PC-3 (cell line): Measurements from ENCODE around the gene TRMT10C. TPM values are rescaled to one million over a fixed set of nuclear protein-coding genes. Genes with fewer than 3 reads are reported as not detected.
"Not testable (repeated sequence)": the region's sequence is repeated elsewhere in the genome, so short reads cannot be mapped to it uniquely, and the experiment has no call there.

Experiments used
- ATAC-seq: fragments of 200-7000 bp; cut with Tn5 transposase; 2 replicates; pipeline ENCODE4 v1.9.1; 2020; ENCODE audit warnings: mild to moderate bottlenecking, moderate library complexity
- BruUV-seq: library from RNA; stranded (reverse); fragments of 400-500 nt; replicated peaks from 2 replicates; lab custom pipeline; 2021; lab: Mats Ljungman, UMichigan
- CTCF ChIA-PET: fragments of 300-600 bp; sonication (Branson Sonifier 250); formaldehyde crosslinking; loops from one replicate; lab custom pipeline; 2022; ENCODE audit warnings: antibody characterized with exemption; lab: Charles Lee
- POLR2A ChIA-PET: fragments of 300-600 bp; sonication (Branson Sonifier 250); formaldehyde crosslinking; loops from one replicate; lab custom pipeline; 2022; ENCODE audit warnings: antibody characterized with exemption; ENCODE audit not compliant: unreplicated experiment; lab: Charles Lee
- DNase-seq: peaks from one replicate; pipeline ENCODE4 v3.0.0-alpha.2; 2015
- H2AFZ ChIP-seq: fragments of 300-600 bp; sonication (generic); 2 replicates; pipeline ENCODE4 v1.6.0; 2016; ENCODE audit warnings: antibody characterized with exemption, low read length
- H3F3A ChIP-seq: fragments of 300-600 bp; sonication (generic); one replicate; pipeline ENCODE4 v1.6.0; 2017; ENCODE audit warnings: antibody characterized with exemption, low read length, control low read depth, mild to moderate bottlenecking; ENCODE audit not compliant: unreplicated experiment
- H3K27ac ChIP-seq: fragments of 300-600 bp; sonication (generic); 2 replicates; pipeline ENCODE4 v1.5.1; 2016; ENCODE audit warnings: mild to moderate bottlenecking, low read length
- H3K27me3 ChIP-seq: fragments of 300-600 bp; sonication (generic); 2 replicates; pipeline ENCODE4 v1.6.1; 2016; ENCODE audit warnings: low read length, mixed read lengths
- H3K36me3 ChIP-seq: fragments of 300-600 bp; sonication (generic); 2 replicates; pipeline ENCODE4 v1.6.1; 2016; ENCODE audit warnings: low read depth, mixed run types, low read length, mixed read lengths
- H3K4me1 ChIP-seq: fragments of 300-600 bp; sonication (generic); 2 replicates; pipeline ENCODE4 v1.5.1; 2016; ENCODE audit warnings: low read length; ENCODE audit not compliant: insufficient read depth
- H3K4me2 ChIP-seq: fragments of 300-600 bp; sonication (generic); 2 replicates; pipeline ENCODE4 v1.6.0; 2016; ENCODE audit warnings: low read length
- H3K4me3 ChIP-seq: fragments of 300-600 bp; sonication (generic); 2 replicates; pipeline ENCODE4 v1.5.1; 2016; ENCODE audit warnings: mild to moderate bottlenecking, low read length, mixed read lengths
- H3K79me2 ChIP-seq: fragments of 300-600 bp; sonication (generic); 2 replicates; pipeline ENCODE4 v1.6.1; 2017; ENCODE audit warnings: low read length, mixed read lengths
- H3K9ac ChIP-seq: fragments of 300-600 bp; sonication (generic); 2 replicates; pipeline ENCODE4 v1.6.0; 2016; ENCODE audit warnings: mild to moderate bottlenecking, low read length
- H3K9me2 ChIP-seq: fragments of 300-600 bp; sonication (generic); replicated peaks from 2 replicates; pipeline ENCODE4 v1.6.1; 2016; ENCODE audit warnings: mixed run types, low read length, mixed read lengths
- H3K9me3 ChIP-seq: fragments of 300-600 bp; sonication (generic); 2 replicates; pipeline ENCODE4 v1.6.1; 2016; ENCODE audit warnings: low read length, mixed read lengths
- H4K20me1 ChIP-seq: fragments of 300-600 bp; sonication (generic); 2 replicates; pipeline ENCODE4 v1.6.1; 2016; ENCODE audit warnings: low read length, mixed read lengths
- EZH2 ChIP-seq: fragments of 300-600 bp; sonication (generic); IDR thresholded peaks from one replicate; pipeline ENCODE4 v1.6.1; 2017; ENCODE audit warnings: antibody characterized with exemption, mild to moderate bottlenecking, low read length; ENCODE audit not compliant: unreplicated experiment
- EZH2phosphoT487 ChIP-seq: fragments of 300-600 bp; sonication (generic); IDR thresholded peaks from 2 replicates; pipeline ENCODE4 v1.6.1; 2018; ENCODE audit warnings: mild to moderate bottlenecking, antibody characterized with exemption, low read length, borderline replicate concordance
- intact Hi-C: fragments of 100-400 bp; cut with micrococcal nuclease; formaldehyde crosslinking; loops from 2 replicates; pipeline ENCODE4 v1.9.0; 2023
- total RNA-seq: library from RNA; depleted of rRNA; stranded (reverse); fragments of >200 nt; gene quantifications from 2 replicates; pipeline ENCODE4 v1.2.3, GENCODE V29; 2014
- TF ChIP-seq, protein P1 (sequence below): fragments of 300-600 bp; sonication (generic); conservative IDR thresholded peaks from 2 replicates; pipeline ENCODE4 v1.5.1; 2017; ENCODE audit warnings: antibody characterized with exemption, low read depth, mild to moderate bottlenecking, low read length

The TRMT10C gene
- total RNA-seq, 1 experiment from 2014 or later: 35.2 TPM

DNA sequence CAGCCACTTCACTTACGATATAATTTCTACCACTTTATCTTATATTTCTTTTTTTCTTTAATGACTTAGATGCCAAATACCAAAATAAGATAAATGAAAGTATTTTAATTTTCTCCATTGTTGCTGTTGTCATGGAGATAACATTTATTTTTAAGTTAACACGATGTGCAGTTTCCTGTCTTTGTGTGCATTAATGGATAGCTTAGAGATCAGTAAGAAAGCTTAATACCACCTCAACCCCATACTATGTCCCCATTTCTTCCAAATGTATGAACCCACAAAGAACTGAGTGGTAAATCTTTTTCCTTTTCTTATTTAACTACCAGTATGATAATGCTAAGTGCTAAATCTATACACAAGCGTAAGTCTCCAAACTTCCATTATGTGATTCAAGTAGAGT lies 29.4 kb downstream of the TRMT10C start:
- no peak overlapping the region for H3K27ac ChIP-seq
- ChIA-PET POLR2A (no interaction called here), CTCF (no interaction called here)
- H3K4me2 ChIP-seq: no peak overlapping the region
- no TSS peak for BruUV-seq
- no peak overlapping the region for H3K9ac ChIP-seq
- H3K9me2 ChIP-seq: no peaks in the 10 kb centered on the region
- no peak overlapping the region for H3K4me3 ChIP-seq
- peaks cover 41% of the 10 kb centered on the region for H3K36me3 ChIP-seq
- no peaks in the 10 kb centered on the region for H4K20me1 ChIP-seq
- no peak overlapping the region for H2AFZ ChIP-seq
- H3K79me2 ChIP-seq: no peaks in the 10 kb centered on the region
- H3K4me1 ChIP-seq: no peaks in the 10 kb centered on the region
- ATAC-seq (no peak), DNase-seq (no peak)
- H3K27me3 ChIP-seq: no peaks in the 10 kb centered on the region
- intact Hi-C loops: no loop called here
- no peaks in the 10 kb centered on the region for H3K9me3 ChIP-seq
- H3F3A ChIP-seq: no peaks in the 10 kb centered on the region
- TF ChIP-seq, protein P1, sequence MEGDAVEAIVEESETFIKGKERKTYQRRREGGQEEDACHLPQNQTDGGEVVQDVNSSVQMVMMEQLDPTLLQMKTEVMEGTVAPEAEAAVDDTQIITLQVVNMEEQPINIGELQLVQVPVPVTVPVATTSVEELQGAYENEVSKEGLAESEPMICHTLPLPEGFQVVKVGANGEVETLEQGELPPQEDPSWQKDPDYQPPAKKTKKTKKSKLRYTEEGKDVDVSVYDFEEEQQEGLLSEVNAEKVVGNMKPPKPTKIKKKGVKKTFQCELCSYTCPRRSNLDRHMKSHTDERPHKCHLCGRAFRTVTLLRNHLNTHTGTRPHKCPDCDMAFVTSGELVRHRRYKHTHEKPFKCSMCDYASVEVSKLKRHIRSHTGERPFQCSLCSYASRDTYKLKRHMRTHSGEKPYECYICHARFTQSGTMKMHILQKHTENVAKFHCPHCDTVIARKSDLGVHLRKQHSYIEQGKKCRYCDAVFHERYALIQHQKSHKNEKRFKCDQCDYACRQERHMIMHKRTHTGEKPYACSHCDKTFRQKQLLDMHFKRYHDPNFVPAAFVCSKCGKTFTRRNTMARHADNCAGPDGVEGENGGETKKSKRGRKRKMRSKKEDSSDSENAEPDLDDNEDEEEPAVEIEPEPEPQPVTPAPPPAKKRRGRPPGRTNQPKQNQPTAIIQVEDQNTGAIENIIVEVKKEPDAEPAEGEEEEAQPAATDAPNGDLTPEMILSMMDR: no peak
- TF ChIP-seq EZH2phosphoT487 (no peak), EZH2 (no peak)

DNA sequence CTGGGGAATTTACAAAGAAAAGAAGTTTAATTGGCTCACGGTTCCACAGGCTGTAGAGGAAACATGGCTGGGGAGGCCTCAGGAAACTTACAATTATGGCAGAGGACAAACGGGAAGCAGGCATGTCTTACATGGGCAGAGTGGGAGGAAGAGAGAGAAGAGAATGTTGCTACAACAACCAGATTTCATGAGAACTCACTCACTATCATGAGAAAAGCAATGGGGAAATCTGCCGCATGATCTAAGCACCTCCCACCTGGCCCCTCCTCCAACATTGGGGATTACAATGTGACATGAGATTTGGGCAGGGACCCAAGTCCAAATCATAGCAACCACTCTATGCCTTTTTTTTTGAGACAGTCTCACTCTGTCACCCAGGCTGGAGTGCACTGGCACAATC lies 41.1 kb downstream of the TRMT10C start:
- H4K20me1 ChIP-seq: no peaks in the 10 kb centered on the region
- ATAC-seq (no peak), DNase-seq (no peak)
- H3F3A ChIP-seq: no peaks in the 10 kb centered on the region
- no peaks in the 10 kb centered on the region for H3K4me1 ChIP-seq
- CTCF ChIA-PET: no interaction called here
- TF ChIP-seq EZH2phosphoT487 (no peak), EZH2 (no peak)
- TF ChIP-seq, protein P1: no peak
- no TSS peak for BruUV-seq
- H2AFZ ChIP-seq: no peak overlapping the region
- H3K36me3 ChIP-seq: no peaks in the 10 kb centered on the region
- H3K27me3 ChIP-seq: no peaks in the 10 kb centered on the region
- POLR2A ChIA-PET: no interaction called here
- no peak overlapping the region for H3K9ac ChIP-seq
- no peak overlapping the region for H3K4me2 ChIP-seq
- H3K79me2 ChIP-seq: no peaks in the 10 kb centered on the region
- H3K9me3 ChIP-seq: no peaks in the 10 kb centered on the region
- no peak overlapping the region for H3K27ac ChIP-seq
- H3K9me2 ChIP-seq: no peaks in the 10 kb centered on the region
- intact Hi-C loops: no loop called here
- H3K4me3 ChIP-seq: no peak overlapping the region

DNA sequence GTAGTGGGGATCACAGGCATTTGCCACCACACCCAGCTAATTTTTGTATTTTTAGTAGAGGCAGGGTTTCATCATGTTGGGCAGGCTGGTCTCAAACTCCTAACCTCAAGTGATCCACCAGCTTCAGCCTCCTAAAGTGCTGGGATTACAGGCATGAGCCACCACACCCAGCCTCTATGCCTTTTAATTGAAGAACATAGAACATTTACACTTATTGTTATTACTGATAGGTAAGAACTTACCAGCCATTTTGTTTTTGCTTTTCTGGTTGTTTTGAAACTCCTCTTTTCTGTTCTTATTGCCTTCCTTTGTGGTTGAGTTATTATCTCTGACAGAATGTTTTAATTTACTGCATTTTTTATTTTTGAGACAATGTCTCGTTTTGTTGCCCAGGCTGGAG lies 41.5 kb downstream of the TRMT10C start:
- no peaks in the 10 kb centered on the region for H4K20me1 ChIP-seq
- no peak overlapping the region for H2AFZ ChIP-seq
- no peaks in the 10 kb centered on the region for H3K27me3 ChIP-seq
- DNase-seq (no peak), ATAC-seq (no peak)
- no peak overlapping the region for H3K4me2 ChIP-seq
- H3F3A ChIP-seq: no peaks in the 10 kb centered on the region
- H3K9me2 ChIP-seq: no peaks in the 10 kb centered on the region
- H3K4me1 ChIP-seq: no peaks in the 10 kb centered on the region
- H3K4me3 ChIP-seq: no peak overlapping the region
- BruUV-seq: no TSS peak
- CTCF ChIA-PET: no interaction called here
- H3K79me2 ChIP-seq: no peaks in the 10 kb centered on the region
- TF ChIP-seq, protein P1: no peak
- TF ChIP-seq EZH2 (no peak), EZH2phosphoT487 (no peak)
- intact Hi-C loops: no loop called here
- H3K27ac ChIP-seq: no peak overlapping the region
- no peaks in the 10 kb centered on the region for H3K36me3 ChIP-seq
- no peaks in the 10 kb centered on the region for H3K9me3 ChIP-seq
- POLR2A ChIA-PET: no interaction called here
- H3K9ac ChIP-seq: no peak overlapping the region

DNA sequence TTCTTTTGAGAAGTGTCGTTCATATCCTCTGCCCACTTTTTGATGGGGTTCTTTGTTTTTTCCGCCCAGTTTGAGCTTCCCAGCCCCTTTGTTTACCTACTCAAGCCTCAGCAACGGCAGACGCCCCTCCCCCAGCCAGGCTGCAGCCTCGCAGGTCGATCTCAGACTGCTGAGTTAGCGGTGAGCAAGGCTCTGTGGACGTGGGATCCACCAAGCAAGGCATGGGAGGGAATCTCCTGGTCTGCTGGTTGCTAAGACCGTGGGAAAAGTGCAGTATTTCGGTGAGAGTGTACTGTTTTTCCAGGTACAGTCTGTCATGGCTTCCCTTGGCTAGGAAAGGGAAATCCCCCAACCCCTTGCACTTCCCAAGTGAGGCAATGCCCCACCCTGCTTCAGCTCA lies 43.7 kb downstream of the TRMT10C start:
- ATAC-seq, H3K9me3 ChIP-seq, H3K4me3 ChIP-seq, H4K20me1 ChIP-seq, H3K4me1 ChIP-seq, H3K4me2 ChIP-seq, H3K27ac ChIP-seq, H3K36me3 ChIP-seq, intact Hi-C loops, POLR2A ChIA-PET, CTCF ChIA-PET, H2AFZ ChIP-seq, DNase-seq, H3K79me2 ChIP-seq, H3F3A ChIP-seq, H3K9ac ChIP-seq, H3K9me2 ChIP-seq, BruUV-seq, H3K27me3 ChIP-seq: not testable (repeated sequence)
